ENCODE results near the gene PRDM12.

The PRDM12 gene

GRCh38 chr9:130731355-130731754, 67.0 kb downstream of the PRDM12 start:
- no peak for DNase-seq

- DNase-seq: no peak
Measured at GRCh38 chr9:130732136-130732535, 67.7 kb downstream of the PRDM12 start.
